ENCODE data around the gene BID. TPM values are rescaled to one million over a fixed set of nuclear protein-coding genes. Genes with fewer than 3 reads are reported as not detected.

BID gene
- total and polyA plus RNA-seq, 2 of the 4 experiments (the other 2 are of a cell fraction) = 69.5 to 240 TPM

DNA sequence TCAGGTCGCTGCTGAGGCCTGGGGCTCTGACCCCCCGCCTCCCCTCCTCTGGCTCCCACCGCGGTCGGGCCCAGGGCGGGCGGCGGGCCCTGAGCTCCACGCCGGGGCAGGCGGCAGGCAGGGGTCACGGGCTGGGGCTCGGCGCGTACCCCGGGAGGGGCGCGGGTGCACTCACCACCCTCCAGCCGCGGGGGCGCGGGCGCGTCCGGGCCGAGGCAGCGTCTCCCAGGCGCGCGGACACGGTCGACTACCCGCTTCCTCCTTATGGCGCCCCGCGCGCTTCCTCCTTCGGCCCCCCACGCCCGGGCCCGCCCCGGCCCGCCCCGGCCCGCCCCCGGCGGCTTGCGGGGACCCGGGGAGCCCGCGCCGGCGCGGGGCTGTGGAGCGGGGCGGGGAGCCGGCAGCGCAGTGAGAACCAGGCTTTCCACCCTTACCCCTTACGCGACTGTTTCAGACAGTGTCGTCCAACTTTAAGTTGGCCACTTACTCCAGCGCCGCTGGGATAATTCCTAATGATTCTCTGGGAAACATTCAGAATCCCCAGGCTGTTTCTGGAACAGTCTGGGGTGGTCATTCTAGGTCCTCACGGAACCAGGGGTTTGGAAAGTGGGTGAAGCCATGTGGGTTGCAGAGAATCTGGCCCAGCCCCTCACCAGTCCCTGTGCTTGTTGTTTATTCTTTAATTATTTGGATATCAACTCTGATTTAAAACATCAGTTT lies at the start of gene BID (continued):
- TF ChIP-seq FOS (IDR thresholded peaks at IDR 0.05; ENCODE audit: low read depth, low read length) (no peak), RAD21 (IDR thresholded peaks at IDR 0.05; ENCODE audit: low read length) (no peak), POLR2A (IDR thresholded peaks at IDR 0.05; ENCODE audit: low read depth, low read length) (no peak), BHLHE40 (IDR thresholded peaks at IDR 0.05; ENCODE audit: low read depth, low read length) (no peak)

DNA sequence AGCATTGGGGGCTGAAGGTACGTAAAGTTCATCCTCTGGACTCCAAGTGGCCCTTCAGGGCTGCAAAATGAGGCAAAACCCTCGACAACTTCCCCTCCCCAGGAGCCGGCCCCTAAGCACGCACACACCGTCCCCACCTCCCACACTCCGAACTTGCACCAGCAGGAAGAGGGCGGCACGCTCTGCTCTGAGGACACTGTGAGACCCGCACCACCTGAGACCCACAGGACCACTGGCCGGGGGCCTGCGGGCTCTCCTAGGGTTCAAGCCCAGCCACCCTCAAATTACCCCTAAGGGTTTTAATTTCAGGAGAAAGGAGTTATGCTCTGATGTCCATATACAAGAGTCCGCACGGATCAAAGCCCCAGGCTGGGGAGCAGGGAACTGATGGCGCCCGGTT lies 49.7 kb upstream of the BID start:
- POLR2A ChIA-PET (ENCODE audit: unreplicated experiment) = interaction anchor here (0.5 kb wide), 1 partner anchor 707 kb away, joined by 3 read pairs; no protein-coding TSS in a partner anchor
- peaks cover 29% of the 10 kb centered on the region for H3K36me3 ChIP-seq (ENCODE audit: control insufficient read depth, insufficient read depth, low read length)
- DNase-seq = no peak
- no peaks in the 10 kb centered on the region for H3K9me3 ChIP-seq (ENCODE audit: control insufficient read depth, insufficient read depth, low read length)
- no peaks in the 10 kb centered on the region; the same call in 1 of the 2 replicates for H4K20me1 ChIP-seq (ENCODE audit: insufficient read depth, low read length)
- no peak overlapping the region for H2AK5ac ChIP-seq (ENCODE audit: low read depth, low read length)
- H3K14ac ChIP-seq (replicated peaks; ENCODE audit: low read depth, low read length) = no peak overlapping the region
- H2BK120ac ChIP-seq (ENCODE audit: low read depth, low read length) = no peak overlapping the region
- dilution Hi-C loops (cut with HindIII; ENCODE audit: low sequenced_read_pairs, unreplicated experiment) = no loop called here
- 70% methylated on average over 2 of the region's 15 CpGs; no CpG with 5 or more reads in 1 of the 2 experiments for WGBS, 2 experiments (ENCODE audit: extremely low coverage in 2 of 2, insufficient read length in 1 of 2)
- no peak overlapping the region for H2AK9ac ChIP-seq (replicated peaks; ENCODE audit: low read depth, low read length, poor library complexity)
- intact Hi-C loops (cut with micrococcal nuclease) = no loop called here
- CTCF ChIA-PET = interaction anchor here (0.5 kb wide), 1 partner anchor 38 kb away, joined by 3 read pairs; no protein-coding TSS in a partner anchor
- no peak for ATAC-seq (ENCODE audit: low read depth)
- H2BK5ac ChIP-seq (ENCODE audit: low read depth, low read length, poor library complexity, severe bottlenecking) = no peak overlapping the region
- no peaks in the 10 kb centered on the region for H3K79me1 ChIP-seq (ENCODE audit: low read depth in 1 of 2, low read length in 2 of 2)
- H2BK15ac ChIP-seq (ENCODE audit: low read depth, low read length) = no peak overlapping the region
- H4K5ac ChIP-seq (ENCODE audit: low read depth, low read length) = no peak overlapping the region
- no peaks in the 10 kb centered on the region for H3K27me3 ChIP-seq (ENCODE audit: control insufficient read depth, insufficient read depth, low read length)
- no peaks in the 10 kb centered on the region for H3K4me1 ChIP-seq (ENCODE audit: control insufficient read depth, insufficient read depth, low read length)
- H3K4ac ChIP-seq (ENCODE audit: low read depth, low read length) = no peak overlapping the region
- no peaks in the 10 kb centered on the region for H3K9me1 ChIP-seq (ENCODE audit: insufficient read depth, low read length)
- H3K56ac ChIP-seq (ENCODE audit: extremely low read depth, insufficient read depth, low read length) = no peak overlapping the region
- H3K9ac ChIP-seq (ENCODE audit: low read depth, low read length) = no peak overlapping the region
- no peak overlapping the region for H3K23ac ChIP-seq (ENCODE audit: low read depth, low read length)
- no peak overlapping the region for H3K4me3 ChIP-seq (ENCODE audit: insufficient read depth, low read depth, low read length)
- H4K91ac ChIP-seq (ENCODE audit: insufficient read depth, low read depth, low read length) = no peak overlapping the region
- no peak overlapping the region for H2BK20ac ChIP-seq (ENCODE audit: low read depth, low read length)
- no TSS peak for BruUV-seq (replicated peaks)
- no peak overlapping the region for H2AFZ ChIP-seq (replicated peaks; ENCODE audit: low read length, poor library complexity)
- no peak overlapping the region for H3K4me2 ChIP-seq (ENCODE audit: low read depth, low read length)
- no peak overlapping the region for H3K27ac ChIP-seq (ENCODE audit: insufficient read depth, low read length)
- H4K8ac ChIP-seq (ENCODE audit: low read depth in 2 of 2, low read length in 2 of 2) = no peak overlapping the region
- TF ChIP-seq MXI1 (IDR thresholded peaks at IDR 0.05; ENCODE audit: borderline replicate concordance, low read depth, low read length) = no peak
- TF ChIP-seq MAFK (IDR thresholded peaks at IDR 0.05; ENCODE audit: low read depth, low read length) = no peak
- TF ChIP-seq CHD1 (IDR thresholded peaks at IDR 0.05; ENCODE audit: low read depth, low read length) = no peak
- no peak for TF ChIP-seq NFE2L2 (IDR thresholded peaks at IDR 0.05; ENCODE audit: low read depth, low read length)
- no peak for TF ChIP-seq POLR2A (IDR thresholded peaks at IDR 0.05; ENCODE audit: low read depth, low read length)
- TF ChIP-seq FOS (IDR thresholded peaks at IDR 0.05; ENCODE audit: low read depth, low read length) = no peak
- no peak for TF ChIP-seq RAD21 (IDR thresholded peaks at IDR 0.05; ENCODE audit: low read length)
- TF ChIP-seq MAZ (IDR thresholded peaks at IDR 0.05; ENCODE audit: borderline replicate concordance, low read depth, low read length) = no peak
- TF ChIP-seq CEBPB (IDR thresholded peaks at IDR 0.05; ENCODE audit: low read depth, low read length) = no peak
- TF ChIP-seq BHLHE40 (IDR thresholded peaks at IDR 0.05; ENCODE audit: low read depth, low read length) = no peak
- no peak overlapping the region for H3K18ac ChIP-seq (ENCODE audit: low read depth, low read length)
- in situ Hi-C loops (cut with MboI; ENCODE audit: low sequenced_read_pairs) = loop anchor here (25.0 kb wide), 1 partner anchor 737 kb away; the partner anchor contains the start of gene IL17RA
